Lower leg skin (tissue), 4 donors: ENCODE results near the gene DLX2. TPM values are rescaled to one million over a fixed set of nuclear protein-coding genes. Genes with fewer than 3 reads are reported as not detected.
"Not testable (repeated sequence)": the region's sequence is repeated elsewhere in the genome, so short reads cannot be mapped to it uniquely, and the experiment has no call there.

Experiments
- DNase-seq, 2 donors: peaks; one replicate each; pipeline ENCODE4 v3.0.0-alpha.2; 2019; ENCODE audit warnings: low spot score in 2 of 2
- H3K4me3 ChIP-seq: fragments of 200-600 bp; sonication (generic); 2 replicates; pipeline ENCODE4 v1.5.1; 2017; ENCODE audit warnings: mild to moderate bottlenecking, low read depth; ENCODE audit not compliant: poor library complexity, severe bottlenecking
- POLR2A ChIP-seq, 2 donors: fragments of 450-650 bp; IDR thresholded peaks; one replicate each; pipeline ENCODE4 v1.6.1; 2016 to 2017; ENCODE audit warnings: antibody characterized with exemption in 2 of 2, mild to moderate bottlenecking in 1 of 2, moderate library complexity in 1 of 2
- WGBS, 2 donors: methylation state at CpG; one replicate each; pipeline ENCODE4 v1.1.5; 2018; 5-methylcytosine and 5-hydroxymethylcytosine counted together
- intact Hi-C: fragments of 100-400 bp; cut with DNase I; formaldehyde crosslinking; loops from one replicate; pipeline ENCODE4 v1.15.0; 2023; ENCODE audit warnings: low total_unique reads
- total RNA-seq, 4 donors: library from RNA; depleted of rRNA; stranded (reverse); fragments of >200 nt; gene quantifications; one replicate each; pipeline ENCODE4 v1.1.0, GENCODE V29; 2016
- TF ChIP-seq, protein P1 (sequence below), 3 donors: fragments of 450-650 bp; IDR thresholded peaks; one replicate each; pipeline ENCODE4 v1.5.1; 2016; ENCODE audit warnings: antibody characterized with exemption in 3 of 3, mild to moderate bottlenecking in 3 of 3, moderate library complexity in 2 of 3

The DLX2 gene
- total RNA-seq, 4 donors from 2014 or later, result 0.17 to 0.42 (median 0.19) TPM; not detected in 1

GRCh38 chr2:172066394-172066886, 36.3 kb downstream of the DLX2 start:
- intact Hi-C loops, result no loop called here
- no peak for DNase-seq
- WGBS, 2 donors, result 95 to 96% methylated on average over 4 of the region's 4 CpGs
- TF ChIP-seq, protein P1, sequence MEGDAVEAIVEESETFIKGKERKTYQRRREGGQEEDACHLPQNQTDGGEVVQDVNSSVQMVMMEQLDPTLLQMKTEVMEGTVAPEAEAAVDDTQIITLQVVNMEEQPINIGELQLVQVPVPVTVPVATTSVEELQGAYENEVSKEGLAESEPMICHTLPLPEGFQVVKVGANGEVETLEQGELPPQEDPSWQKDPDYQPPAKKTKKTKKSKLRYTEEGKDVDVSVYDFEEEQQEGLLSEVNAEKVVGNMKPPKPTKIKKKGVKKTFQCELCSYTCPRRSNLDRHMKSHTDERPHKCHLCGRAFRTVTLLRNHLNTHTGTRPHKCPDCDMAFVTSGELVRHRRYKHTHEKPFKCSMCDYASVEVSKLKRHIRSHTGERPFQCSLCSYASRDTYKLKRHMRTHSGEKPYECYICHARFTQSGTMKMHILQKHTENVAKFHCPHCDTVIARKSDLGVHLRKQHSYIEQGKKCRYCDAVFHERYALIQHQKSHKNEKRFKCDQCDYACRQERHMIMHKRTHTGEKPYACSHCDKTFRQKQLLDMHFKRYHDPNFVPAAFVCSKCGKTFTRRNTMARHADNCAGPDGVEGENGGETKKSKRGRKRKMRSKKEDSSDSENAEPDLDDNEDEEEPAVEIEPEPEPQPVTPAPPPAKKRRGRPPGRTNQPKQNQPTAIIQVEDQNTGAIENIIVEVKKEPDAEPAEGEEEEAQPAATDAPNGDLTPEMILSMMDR (IDR thresholded peaks at IDR 0.05), result no peak
- no peak for TF ChIP-seq POLR2A (IDR thresholded peaks at IDR 0.05)
- H3K4me3 ChIP-seq, result no peak overlapping the region

GRCh38 chr2:172065111-172065510, 37.6 kb downstream of the DLX2 start:
- intact Hi-C loops, result no loop called here
- no peak overlapping the region for H3K4me3 ChIP-seq
- no peak for DNase-seq
- TF ChIP-seq, protein P1 (IDR thresholded peaks at IDR 0.05), result no peak
- TF ChIP-seq POLR2A (IDR thresholded peaks at IDR 0.05), result no peak
- 65 to 82% methylated on average over 4 of the region's 4 CpGs for WGBS, 2 donors

DNA sequence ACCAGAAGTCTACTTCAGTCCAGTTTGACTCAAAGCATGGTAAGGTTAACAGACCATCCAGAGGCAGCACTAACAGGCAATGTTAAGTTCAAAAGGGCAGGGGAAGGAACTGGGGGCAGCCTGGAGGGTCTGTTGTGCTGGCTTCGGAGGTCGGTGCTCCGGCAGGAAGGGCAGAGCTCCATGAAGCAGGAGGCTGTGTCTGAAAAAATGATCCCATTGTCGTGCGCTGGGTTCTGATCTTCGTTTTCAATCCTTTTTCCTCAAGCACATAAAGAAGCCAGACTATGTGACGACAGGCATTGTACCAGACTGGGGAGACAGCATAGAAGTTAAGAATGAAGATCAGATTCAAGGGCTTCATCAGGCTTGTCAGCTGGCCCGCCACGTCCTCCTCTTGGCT, 39.3 kb downstream of the DLX2 start:
- intact Hi-C loops, result no loop called here

GRCh38 chr2:172062402-172063004, 40.2 kb downstream of the DLX2 start:
- 79 to 90% methylated on average over 1 of the region's 1 CpG for WGBS, 2 donors
- TF ChIP-seq, protein P1 (IDR thresholded peaks at IDR 0.05), result no peak
- TF ChIP-seq POLR2A (IDR thresholded peaks at IDR 0.05), result no peak
- no peak overlapping the region for H3K4me3 ChIP-seq

More for the DNA sequence above, 39.3 kb downstream of the DLX2 start:
- DNase-seq, result no peak
- TF ChIP-seq, protein P1 (IDR thresholded peaks at IDR 0.05), result no peak
- no peak for TF ChIP-seq POLR2A (IDR thresholded peaks at IDR 0.05)
- no peak overlapping the region for H3K4me3 ChIP-seq
- WGBS, 2 donors, result 93 to 94% methylated on average over 9 of the region's 9 CpGs

DNA sequence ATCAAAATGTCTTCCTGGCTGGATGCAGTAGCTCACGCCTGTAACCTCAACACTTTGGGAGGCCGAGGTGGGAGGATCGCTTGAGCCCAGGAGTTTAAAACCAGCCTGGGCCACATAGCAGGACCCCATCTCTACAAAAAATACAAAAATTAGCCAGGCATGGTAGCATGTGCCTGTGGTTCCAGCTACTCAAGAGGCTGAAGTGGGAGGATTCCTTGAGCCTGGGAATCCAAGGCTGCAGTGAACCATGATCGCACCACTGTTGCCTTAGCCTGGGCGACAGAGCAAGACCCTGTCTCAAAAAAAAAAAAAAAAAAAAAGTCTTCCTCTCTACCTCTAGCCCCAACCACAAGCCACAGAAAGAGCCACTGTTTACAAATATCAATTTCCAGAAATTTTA, 42.6 kb downstream of the DLX2 start:
- intact Hi-C loops, DNase-seq: not testable (repeated sequence)
- 95 to 97% methylated on average over 5 of the region's 5 CpGs for WGBS, 2 donors

More at GRCh38 chr2:172062402-172063004, 40.2 kb downstream of the DLX2 start:
- intact Hi-C loops, result no loop called here
- no peak for DNase-seq

DNA sequence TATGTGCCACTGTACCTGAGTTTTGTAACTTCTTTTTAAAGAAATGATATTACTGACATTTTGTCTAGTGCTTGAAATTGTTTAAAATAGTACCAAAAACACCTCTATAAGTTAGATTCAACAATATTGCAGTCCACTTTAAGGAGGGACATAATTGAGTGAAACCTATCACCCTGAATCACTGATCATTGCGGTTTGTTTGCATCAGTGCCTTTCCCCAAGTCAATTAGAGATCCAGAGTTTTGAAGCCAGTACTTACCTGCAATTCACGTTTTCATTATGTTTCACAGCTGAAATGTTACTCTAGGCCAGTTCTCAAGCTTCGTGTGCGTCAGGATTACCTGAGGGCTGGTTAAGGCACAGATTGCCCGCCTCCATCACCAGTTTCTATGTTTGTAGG, 44.0 kb downstream of the DLX2 start:
- 97% methylated on average over 5 of the region's 5 CpGs for WGBS, 2 donors
- intact Hi-C loops, result no loop called here

More for the DNA sequence above, 42.6 kb downstream of the DLX2 start:
- H3K4me3 ChIP-seq, result not testable (repeated sequence)

More for the DNA sequence above, 44.0 kb downstream of the DLX2 start:
- TF ChIP-seq, protein P1 (IDR thresholded peaks at IDR 0.05), result no peak
- TF ChIP-seq POLR2A (IDR thresholded peaks at IDR 0.05), result no peak
- DNase-seq, result no peak
- H3K4me3 ChIP-seq, result no peak overlapping the region
